K562 (cell line): ENCODE data around the gene OBSL1. TPM values are rescaled to one million over a fixed set of nuclear protein-coding genes. Genes with fewer than 3 reads are reported as not detected.

Source experiments
- ATAC-seq: fragments of 200-7000 bp; cut with Tn5 transposase; 3 replicates; pipeline ENCODE4 v1.9.1; 2020; ENCODE audit warnings: moderate library complexity
- BruUV-seq: library from RNA; stranded (reverse); fragments of 400-500 nt; replicated peaks from 2 replicates; lab custom pipeline; 2021; lab: Mats Ljungman, UMichigan
- CTCF ChIA-PET: fragments of 300-600 bp; formaldehyde crosslinking; extraction: SDS; loops from one replicate; lab custom pipeline; 2021; ENCODE audit warnings: low intra/inter-chr PET ratio; lab: Yijun Ruan, JAX
- POLR2A ChIA-PET: fragments of 300-600, 350-650 bp; sonication (Branson Sonifier 250); formaldehyde crosslinking; extraction: SDS; loops from one replicate; lab custom pipeline; 2021; ENCODE audit warnings: antibody characterized with exemption, inconsistent platforms; lab: Yijun Ruan, JAX
- DNase-seq, 4 experiments: peaks; one replicate each; pipeline versions ENCODE4 v3.0.0 to v3.0.0-alpha.2; 2011 to 2018; ENCODE audit warnings: low spot score in 3 of 4, mixed read lengths in 3 of 4; ENCODE audit errors: extremely low read depth in 1 of 4
- FAIRE-seq: peaks from 2 replicates; lab custom pipeline; 2011; peaks lifted over from hg19 to GRCh38; lab: Jason Lieb, UNC
- H2AFZ ChIP-seq: 2 replicates; pipeline ENCODE4 v1.6.0; 2011; ENCODE audit warnings: low read depth, low read length, control low read depth, inconsistent platforms
- H3K27ac ChIP-seq: fragments of 200-600 bp; 3 replicates; pipeline ENCODE4 v1.8.0; 2011; ENCODE audit warnings: low read depth, mild to moderate bottlenecking, control low read depth, inconsistent platforms, low read length, moderate library complexity, mixed read lengths; ENCODE audit errors: extremely low read depth
- H3K27me3 ChIP-seq, 2 experiments: fragments of 300-600 bp in 1 of 2; 2 replicates in 1 of 2; 3 replicates in 1 of 2; pipeline versions ENCODE4 v1.6.0 to v1.8.0; 2011; ENCODE audit warnings: inconsistent platforms in 2 of 2, low read length in 2 of 2, mild to moderate bottlenecking in 1 of 2, mixed read lengths in 1 of 2, moderate library complexity in 1 of 2; ENCODE audit not compliant: control insufficient read depth in 2 of 2, insufficient read depth in 2 of 2
- H3K36me3 ChIP-seq: fragments of 300-600 bp; 3 replicates; pipeline ENCODE4 v1.8.0; 2011; ENCODE audit warnings: mild to moderate bottlenecking, low read length, inconsistent platforms; ENCODE audit not compliant: control insufficient read depth, insufficient read depth
- H3K4me1 ChIP-seq, 2 experiments: fragments of 200-600 bp in 1 of 2; replicated peaks in 1 of 2; 2 replicates in 1 of 2; 3 replicates in 1 of 2; pipeline versions ENCODE4 v1.5.1 to v1.8.0; 2011; ENCODE audit warnings: inconsistent platforms in 2 of 2, low read length in 2 of 2, mild to moderate bottlenecking in 1 of 2, mixed read lengths in 1 of 2, moderate library complexity in 1 of 2; ENCODE audit not compliant: control insufficient read depth in 2 of 2, insufficient read depth in 2 of 2
- H3K4me2 ChIP-seq: 2 replicates; pipeline ENCODE4 v1.6.1; 2011; ENCODE audit warnings: low read length, control low read depth, inconsistent platforms, mixed read lengths; ENCODE audit not compliant: insufficient read depth
- H3K4me3 ChIP-seq: fragments of 200-600 bp; sonication (generic), shearing (Covaris generic); 2 replicates; pipeline ENCODE4 v1.5.1; 2016; ENCODE audit warnings: control low read depth, inconsistent platforms
- H3K79me2 ChIP-seq: fragments of 200-600 bp; 3 replicates; pipeline ENCODE4 v1.8.0; 2011; ENCODE audit warnings: low read length, inconsistent platforms; ENCODE audit not compliant: control insufficient read depth, insufficient read depth
- H3K9ac ChIP-seq, 2 experiments: 2 replicates each; pipeline versions ENCODE4 v1.6.0 to v1.6.1; 2011; ENCODE audit warnings: low read depth in 2 of 2, low read length in 2 of 2, control low read depth in 1 of 2, inconsistent platforms in 1 of 2, mild to moderate bottlenecking in 1 of 2, mixed read lengths in 1 of 2; ENCODE audit not compliant: insufficient read depth in 1 of 2
- H3K9me1 ChIP-seq: one replicate; pipeline ENCODE4 v1.6.0; 2011; ENCODE audit warnings: inconsistent platforms, mild to moderate bottlenecking, low read length, moderate library complexity; ENCODE audit not compliant: control insufficient read depth, insufficient read depth
- H3K9me3 ChIP-seq: replicated peaks from 2 replicates; pipeline ENCODE4 v1.5.1; 2011; ENCODE audit warnings: low read depth, low read length, inconsistent platforms; ENCODE audit not compliant: control insufficient read depth, insufficient read depth
- H4K20me1 ChIP-seq: replicated peaks from 2 replicates; pipeline ENCODE4 v1.6.1; 2011; ENCODE audit warnings: low read length, inconsistent platforms, mixed read lengths; ENCODE audit not compliant: control insufficient read depth, insufficient read depth
- CHD1 ChIP-seq: fragments of 200-600 bp; sonication (generic); IDR thresholded peaks from one replicate; pipeline ENCODE4 v1.6.1; 2012; ENCODE audit warnings: mild to moderate bottlenecking, moderate library complexity, low read length, inconsistent platforms
- CREB1 ChIP-seq, 2 experiments: sonication (generic) in 1 of 2; formaldehyde crosslinking in 1 of 2; IDR thresholded peaks; 2 replicates each; pipeline versions ENCODE4 v1.6.1 to v1.8.0; 2012 to 2022; ENCODE audit warnings: inconsistent platforms in 1 of 2, mild to moderate bottlenecking in 1 of 2, missing genetic modification reagents in 1 of 2, moderate library complexity in 1 of 2
- ZC3H11A ChIP-seq: IDR thresholded peaks from 2 replicates; pipeline ENCODE4 v1.6.1; 2012; ENCODE audit warnings: low read depth, low read length, improper control_type of control experiment
- ZKSCAN1 ChIP-seq: fragments of 150-350 bp; IDR thresholded peaks from 2 replicates; pipeline ENCODE4 v1.6.1; 2016; ENCODE audit warnings: low read depth, low read length
- ZNF316 ChIP-seq: fragments of 450-650 bp; IDR thresholded peaks from 2 replicates; pipeline ENCODE4 v1.6.1; 2016
- WGBS: fragments of 100-300 bp; shearing (Covaris generic); methylation state at CpG from one replicate; pipeline ENCODE4 v1.1.6; 2016; ENCODE audit warnings: low coverage, mixed read lengths; ENCODE audit not compliant: insufficient coverage; ENCODE audit errors: missing lambda C conversion rate; 5-methylcytosine and 5-hydroxymethylcytosine counted together
- in situ Hi-C: fragments of 300-500 bp; cut with MboI; formaldehyde crosslinking; loops from 4 replicates; pipeline ENCODE4 v1.15.0; 2018; ENCODE audit warnings: inconsistent platforms, mixed read lengths
- intact Hi-C: fragments of 100-400 bp; cut with micrococcal nuclease; formaldehyde crosslinking; loops from 2 replicates; pipeline ENCODE4 v1.14.2; 2022
- polyA plus RNA-seq, 8 experiments: library from polyadenylated mRNA; depleted of rRNA in 4 of 8; stranded (reverse) in 5 of 8; unstranded in 3 of 8; fragments of >200 nt; fragmentation: Nextera tagmentation in 2 of 8; fragmentation: Illumina TruSeq in 1 of 8; extraction: Ambion mirVana in 2 of 8; extraction: Trizol in 1 of 8; gene quantifications; 2 replicates each; pipeline versions ENCODE4 v1.2.1 to v1.2.3, GENCODE V29; 2011 to 2014; ENCODE audit warnings: inconsistent platforms in 1 of 8, missing spikeins in 1 of 8
- total RNA-seq, 7 experiments: library from RNA; depleted of rRNA in 6 of 7; stranded (reverse); fragments of >200 nt in 6 of 7; fragmentation: Illumina TruSeq in 2 of 7; extraction: Trizol in 2 of 7; gene quantifications; 2 replicates each; pipeline versions ENCODE4 v1.2.1 to v1.2.3, GENCODE V29; 2011 to 2021; ENCODE audit warnings: low replicate concordance in 1 of 7

OBSL1 gene
- total and polyA plus RNA-seq, 9 of the 15 experiments (the other 6 are each of a cell fraction or from before 2014, with no cell fraction given), result 1.2 to 26.6 (median 8.6) TPM

DNA sequence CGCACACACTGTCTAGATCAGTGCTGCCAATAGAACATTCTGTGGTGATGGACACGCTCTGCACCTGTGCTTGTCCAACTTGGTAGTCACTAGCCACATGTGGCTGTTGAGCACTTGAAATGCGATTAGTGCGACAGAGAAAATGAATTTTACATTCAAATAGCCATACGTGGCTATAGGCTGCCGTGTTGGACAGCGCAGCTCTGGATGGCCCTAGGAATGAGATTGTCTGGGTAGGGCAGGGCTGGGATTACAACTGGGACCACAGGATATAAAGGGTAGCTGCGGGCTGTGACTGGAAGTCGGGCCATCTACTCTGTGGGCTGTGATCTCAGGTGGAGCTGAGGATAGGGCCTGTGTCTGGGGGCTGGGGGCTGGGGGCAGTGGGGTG lies 51.8 kb downstream of the OBSL1 start (continued):
- no peak for TF ChIP-seq ZC3H11A

DNA sequence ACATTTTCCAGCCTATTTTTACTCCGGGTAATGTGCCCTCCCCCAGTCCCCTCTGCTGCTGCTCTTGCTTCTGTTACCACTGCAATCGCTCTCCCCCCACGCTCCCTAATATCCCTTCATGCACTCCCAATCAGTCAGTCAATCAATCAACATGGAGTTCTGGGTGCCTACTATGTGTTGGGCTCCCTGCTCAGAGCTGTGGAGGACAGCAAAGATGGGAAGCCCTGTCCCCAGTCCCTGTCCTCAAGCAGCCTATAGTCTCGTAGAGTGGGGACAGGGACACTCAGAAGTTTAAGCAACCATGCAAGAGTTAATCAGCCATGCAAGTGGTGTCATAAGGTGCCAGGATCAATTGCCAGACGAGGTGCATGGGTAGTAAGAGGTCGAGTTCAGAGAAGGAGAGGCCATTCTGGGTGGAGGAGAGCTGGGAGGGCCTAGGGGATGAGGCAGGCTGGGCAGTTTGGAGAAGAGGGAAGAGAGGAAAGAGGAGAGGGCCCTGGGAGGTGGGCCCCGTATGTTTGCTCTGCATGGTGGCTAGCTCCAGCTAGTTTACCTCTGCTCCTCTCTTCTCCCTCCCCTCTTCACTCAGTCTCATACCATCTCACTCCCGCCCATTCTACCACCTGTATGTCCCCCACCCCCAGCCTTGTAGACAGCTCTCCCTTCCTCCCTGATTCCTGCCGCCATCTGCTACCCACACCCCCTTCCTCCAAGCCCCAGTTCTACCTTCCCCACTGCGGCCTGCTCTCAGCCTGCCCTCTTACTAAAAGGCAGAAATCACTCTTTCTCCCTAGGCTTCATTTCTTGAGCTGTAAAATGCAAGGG lies 53.2 kb downstream of the OBSL1 start:
- TF ChIP-seq ZKSCAN1 (peak; percentile 79), CHD1 (peak; percentile 12), CREB1 (IDR thresholded peaks at IDR 0.05) (no peak), CREB1 (CRISPR knock-in tag; IDR thresholded peaks at IDR 0.05) (no peak), ZNF316 (peak; percentile 57)
- Histone ChIP-seq H2AFZ (no peak overlapping the region), H3K36me3 (peaks cover 16% of the 10 kb centered on the region; the same call in 2 of the 3 replicates), H3K27ac (peak overlapping the region; percentile 38; the same call in 1 of the 3 replicates), H3K4me3 (0 out of 2 replicates have a peak overlapping the region, but pooled peaks have one; percentile 10), H3K27me3 (no peaks in the 10 kb centered on the region), H3K9ac (peak overlapping the region in 1 of 2 experiments; percentile 51; a peak in 1 of 4 replicates), H3K79me2 (peaks cover 74% of the 10 kb centered on the region), H4K20me1 (no peaks in the 10 kb centered on the region), H3K4me2 (peak overlapping the region; percentile 78), H3K4me1 (peaks cover 64 to 93% of the 10 kb centered on the region in 2 experiments), H3K9me3 (no peaks in the 10 kb centered on the region), H3K9me1 (peaks cover 3% of the 10 kb centered on the region)
- no peak for ATAC-seq
- POLR2A ChIA-PET, result interaction anchor here (0.6 to 1.6 kb wide), 5 partner anchors 12 to 513 kb away, joined by 3 to 4 read pairs (median 4); no protein-coding TSS in a partner anchor
- in situ Hi-C loops, result no loop called here
- no TSS peak for BruUV-seq
- no peak for DNase-seq
- FAIRE-seq, result no peak
- CTCF ChIA-PET, result interaction anchor here (0.6 kb wide), 1 partner anchor 22 kb away, joined by 3 read pairs; a partner anchor contains a TSS
- intact Hi-C loops, result no loop called here
- WGBS, result 51% methylated on average over 8 of the region's 10 CpGs
